NT2/D1 (cell line): ENCODE results near the gene SASS6.

ENCODE experiments used
- SUZ12 ChIP-seq: IDR thresholded peaks from 2 replicates; pipeline ENCODE4 v1.6.1; 2011; ENCODE audit not compliant: insufficient read length, insufficient read depth; ENCODE audit errors: extremely low read depth
- YY1 ChIP-seq: IDR thresholded peaks from 2 replicates; pipeline ENCODE4 v1.6.1; 2011; ENCODE audit not compliant: insufficient read length, insufficient read depth
- ZNF274 ChIP-seq: IDR thresholded peaks from 2 replicates; pipeline ENCODE4 v1.6.1; 2011; ENCODE audit warnings: mild to moderate bottlenecking, low read depth, low read length

- TF ChIP-seq SUZ12 (no peak), ZNF274 (no peak), YY1 (no peak)
Observed at GRCh38 chr1:100070201-100070939, 62.4 kb downstream of the SASS6 start.
